OCI-LY1 (cell line): Measurements from ENCODE around the gene TAS1R3.

ENCODE experiments used
- H2AFZ ChIP-seq: fragments of 200-600 bp; sonication (generic), shearing (Covaris generic); 2 replicates; pipeline ENCODE4 v1.6.0; 2014; ENCODE audit warnings: antibody characterized with exemption, mild to moderate bottlenecking, low read length
- H3F3A ChIP-seq: fragments of 200-600 bp; sonication (generic), shearing (Covaris generic); 2 replicates; pipeline ENCODE4 v1.6.0; 2014; ENCODE audit warnings: mild to moderate bottlenecking, antibody characterized with exemption, low read length, moderate library complexity; ENCODE audit not compliant: insufficient read depth
- H3K27ac ChIP-seq: fragments of 200-600 bp; sonication (generic); 2 replicates; pipeline ENCODE4 v1.5.1; 2014; ENCODE audit warnings: low read length, mixed run types, mild to moderate bottlenecking, low read depth; ENCODE audit not compliant: poor library complexity, severe bottlenecking
- H3K27me3 ChIP-seq: fragments of 200-600 bp; sonication (generic); 2 replicates; pipeline ENCODE4 v1.6.0; 2014; ENCODE audit warnings: antibody characterized with exemption, mild to moderate bottlenecking, low read length, moderate library complexity; ENCODE audit not compliant: insufficient read depth
- H3K36me3 ChIP-seq: fragments of 200-600 bp; sonication (generic); 2 replicates; pipeline ENCODE4 v1.6.1; 2014; ENCODE audit warnings: mild to moderate bottlenecking, antibody characterized with exemption, low read length, moderate library complexity, mixed read lengths; ENCODE audit not compliant: insufficient read depth
- H3K4me1 ChIP-seq: fragments of 200-600 bp; sonication (generic); 2 replicates; pipeline ENCODE4 v1.5.1; 2014; ENCODE audit warnings: mild to moderate bottlenecking, low read length, moderate library complexity; ENCODE audit not compliant: insufficient read depth, severe bottlenecking
- H3K4me2 ChIP-seq: fragments of 200-600 bp; sonication (generic), shearing (Covaris generic); 2 replicates; pipeline ENCODE4 v1.6.1; 2014; ENCODE audit warnings: low read length
- H3K4me3 ChIP-seq: fragments of 200-600 bp; sonication (generic); 2 replicates; pipeline ENCODE4 v1.5.1; 2014; ENCODE audit warnings: low read length, low read depth, mild to moderate bottlenecking, mixed read lengths; ENCODE audit not compliant: poor library complexity, severe bottlenecking
- H3K79me2 ChIP-seq: fragments of 200-600 bp; shearing (Covaris generic); 2 replicates; pipeline ENCODE4 v1.6.1; 2016; ENCODE audit warnings: mixed run types, low read length, mixed read lengths; ENCODE audit not compliant: insufficient read depth
- H3K9ac ChIP-seq: fragments of 200-600 bp; sonication (generic), shearing (Covaris generic); 2 replicates; pipeline ENCODE4 v1.6.1; 2014; ENCODE audit warnings: mild to moderate bottlenecking, low read length, mixed read lengths
- H3K9me2 ChIP-seq: fragments of 200-600 bp; sonication (generic), shearing (Covaris generic); 2 replicates; pipeline ENCODE4 v1.6.1; 2014; ENCODE audit warnings: low read depth, mild to moderate bottlenecking, low read length, mixed read lengths
- H3K9me3 ChIP-seq: fragments of 200-600 bp; shearing (Covaris generic); 2 replicates; pipeline ENCODE4 v1.6.1; 2014; ENCODE audit warnings: low read length, mixed read lengths
- H4K20me1 ChIP-seq: fragments of 200-600 bp; sonication (generic), shearing (Covaris generic); 2 replicates; pipeline ENCODE4 v1.6.0; 2016; ENCODE audit warnings: mild to moderate bottlenecking, low read length; ENCODE audit not compliant: insufficient read depth
- CTCF ChIP-seq: fragments of 200-600 bp; sonication (generic), shearing (Covaris generic); IDR thresholded peaks from 2 replicates; pipeline ENCODE4 v1.5.1; 2017; ENCODE audit warnings: mild to moderate bottlenecking, antibody characterized with exemption, low read length, moderate library complexity, mixed read lengths
- EZH2 ChIP-seq: fragments of 200-600 bp; sonication (generic), shearing (Covaris generic); IDR thresholded peaks from 2 replicates; pipeline ENCODE4 v1.8.0; 2017; ENCODE audit warnings: borderline replicate concordance, mixed run types, mild to moderate bottlenecking, antibody characterized with exemption, low read length, moderate library complexity, mixed read lengths

The TAS1R3 gene

DNA sequence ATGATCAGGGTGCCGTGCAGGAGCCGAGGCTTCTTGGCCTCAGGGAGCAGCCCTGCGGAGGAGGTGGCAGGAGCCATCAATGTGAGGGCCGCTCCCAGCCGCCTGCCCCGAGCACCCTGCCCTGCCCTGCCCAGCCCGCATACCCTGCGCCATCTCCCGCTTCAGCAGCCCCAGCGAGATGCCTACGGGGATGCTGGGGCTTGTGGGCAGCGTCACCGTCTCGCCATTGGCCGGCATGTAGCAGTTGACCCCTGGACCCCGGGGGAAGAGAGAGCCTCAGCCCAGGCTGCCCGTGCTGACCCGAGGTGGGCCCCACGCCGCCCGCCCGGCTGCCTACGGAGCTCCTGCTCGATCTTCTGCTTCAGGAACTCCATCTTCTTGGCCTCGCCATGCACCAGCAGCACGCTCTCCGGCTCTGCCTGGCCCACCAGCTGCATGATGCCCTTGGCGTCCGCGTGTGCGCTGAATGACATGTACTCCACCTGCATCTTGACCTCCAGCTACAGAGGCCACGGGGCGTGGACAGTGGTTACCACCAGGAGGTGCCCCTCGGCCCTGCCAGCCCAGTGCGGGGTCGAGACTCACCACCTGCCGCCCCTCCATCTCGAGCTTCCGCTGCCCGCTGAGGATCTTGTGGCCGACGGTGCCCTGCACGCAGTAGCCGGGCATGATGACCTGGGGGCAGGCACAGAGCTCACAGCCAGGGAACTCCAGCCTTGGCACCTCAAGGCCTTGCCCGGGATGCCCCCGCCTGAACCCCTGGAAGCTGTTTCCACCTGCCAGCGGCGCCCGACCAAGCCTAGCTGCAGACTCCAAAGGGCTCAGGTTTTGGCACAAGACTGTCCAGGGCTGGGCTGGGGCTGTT, 18.4 kb upstream of the TAS1R3 start:
- Histone ChIP-seq H3K4me2 (no peak overlapping the region), H3F3A (no peaks in the 10 kb centered on the region), H3K36me3 (peaks cover 68% of the 10 kb centered on the region), H4K20me1 (no peaks in the 10 kb centered on the region), H3K4me1 (peaks cover 16% of the 10 kb centered on the region), H2AFZ (no peak overlapping the region), H3K9me2 (no peaks in the 10 kb centered on the region), H3K4me3 (no peak overlapping the region), H3K9ac (no peak overlapping the region), H3K79me2 (no peaks in the 10 kb centered on the region), H3K27ac (no peak overlapping the region), H3K9me3 (no peaks in the 10 kb centered on the region), H3K27me3 (no peaks in the 10 kb centered on the region)
- TF ChIP-seq CTCF: no peak
- TF ChIP-seq EZH2: no peak

GRCh38 chr1:1313500-1314236, 17.4 kb upstream of the TAS1R3 start:
- Histone ChIP-seq H2AFZ (no peak overlapping the region), H3K79me2 (no peaks in the 10 kb centered on the region), H4K20me1 (no peaks in the 10 kb centered on the region), H3K4me1 (peaks cover 16% of the 10 kb centered on the region), H3K27me3 (no peaks in the 10 kb centered on the region), H3K4me3 (no peak overlapping the region), H3K36me3 (peaks cover 73% of the 10 kb centered on the region), H3K27ac (no peak overlapping the region), H3K4me2 (no peak overlapping the region), H3K9me2 (no peaks in the 10 kb centered on the region), H3F3A (no peaks in the 10 kb centered on the region), H3K9ac (no peak overlapping the region), H3K9me3 (no peaks in the 10 kb centered on the region)
- TF ChIP-seq CTCF (no peak), EZH2 (no peak)

DNA sequence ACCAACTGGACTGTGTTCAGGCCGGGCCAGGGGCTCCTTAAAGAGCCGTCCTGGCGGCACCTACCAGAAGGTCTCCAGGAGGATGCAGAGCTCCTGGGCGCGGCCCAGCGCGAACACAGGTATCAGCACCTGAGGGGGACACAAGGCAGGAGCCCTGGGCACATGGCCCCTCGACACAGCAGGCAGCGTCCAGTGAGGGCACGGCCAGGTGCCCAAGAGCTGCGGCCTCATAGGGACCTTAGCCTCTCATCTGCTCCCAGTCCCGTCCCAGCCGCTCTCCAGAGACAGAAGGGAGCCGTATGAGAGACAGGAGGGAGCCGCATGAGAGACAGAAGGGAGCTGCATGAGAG, 16.9 kb upstream of the TAS1R3 start:
- Histone ChIP-seq H2AFZ (no peak overlapping the region), H3K27me3 (no peaks in the 10 kb centered on the region), H3K9me3 (no peaks in the 10 kb centered on the region), H3K36me3 (peaks cover 78% of the 10 kb centered on the region), H3K79me2 (no peaks in the 10 kb centered on the region), H3K27ac (no peak overlapping the region), H3K4me1 (peaks cover 16% of the 10 kb centered on the region), H3K9ac (no peak overlapping the region), H4K20me1 (no peaks in the 10 kb centered on the region), H3K4me2 (no peak overlapping the region), H3K9me2 (no peaks in the 10 kb centered on the region), H3K4me3 (no peak overlapping the region), H3F3A (no peaks in the 10 kb centered on the region)
- TF ChIP-seq EZH2: no peak
- TF ChIP-seq CTCF: no peak
